HEK293 (cell line): Measurements from ENCODE around the gene GALNT8.

Experiments used
- TCF7L2 ChIP-seq: IDR thresholded peaks from 2 replicates; pipeline ENCODE4 v1.6.1; 2011; ENCODE audit warnings: low read depth, mild to moderate bottlenecking, inconsistent platforms, low read length, moderate library complexity, borderline replicate concordance
- ZBTB8A ChIP-seq: fragments of 450-650 bp; formaldehyde crosslinking; IDR thresholded peaks from 2 replicates; pipeline ENCODE4 v1.5.1; 2016; ENCODE audit warnings: missing biosample characterization, missing genetic modification characterization
- ZNF175 ChIP-seq: fragments of 450-650 bp; formaldehyde crosslinking; IDR thresholded peaks from 2 replicates; pipeline ENCODE4 v1.5.1; 2016; ENCODE audit warnings: missing biosample characterization, missing genetic modification characterization
- ZNF747 ChIP-seq: fragments of 450-650 bp; formaldehyde crosslinking; IDR thresholded peaks from 2 replicates; pipeline ENCODE4 v1.5.1; 2016; ENCODE audit warnings: missing biosample characterization, missing genetic modification characterization
- TF ChIP-seq, protein P1 (sequence below): fragments of 450-650 bp; formaldehyde crosslinking; IDR thresholded peaks from 2 replicates; pipeline ENCODE4 v1.5.1; 2016; ENCODE audit warnings: missing biosample characterization, missing genetic modification characterization

- TF ChIP-seq, protein P1, sequence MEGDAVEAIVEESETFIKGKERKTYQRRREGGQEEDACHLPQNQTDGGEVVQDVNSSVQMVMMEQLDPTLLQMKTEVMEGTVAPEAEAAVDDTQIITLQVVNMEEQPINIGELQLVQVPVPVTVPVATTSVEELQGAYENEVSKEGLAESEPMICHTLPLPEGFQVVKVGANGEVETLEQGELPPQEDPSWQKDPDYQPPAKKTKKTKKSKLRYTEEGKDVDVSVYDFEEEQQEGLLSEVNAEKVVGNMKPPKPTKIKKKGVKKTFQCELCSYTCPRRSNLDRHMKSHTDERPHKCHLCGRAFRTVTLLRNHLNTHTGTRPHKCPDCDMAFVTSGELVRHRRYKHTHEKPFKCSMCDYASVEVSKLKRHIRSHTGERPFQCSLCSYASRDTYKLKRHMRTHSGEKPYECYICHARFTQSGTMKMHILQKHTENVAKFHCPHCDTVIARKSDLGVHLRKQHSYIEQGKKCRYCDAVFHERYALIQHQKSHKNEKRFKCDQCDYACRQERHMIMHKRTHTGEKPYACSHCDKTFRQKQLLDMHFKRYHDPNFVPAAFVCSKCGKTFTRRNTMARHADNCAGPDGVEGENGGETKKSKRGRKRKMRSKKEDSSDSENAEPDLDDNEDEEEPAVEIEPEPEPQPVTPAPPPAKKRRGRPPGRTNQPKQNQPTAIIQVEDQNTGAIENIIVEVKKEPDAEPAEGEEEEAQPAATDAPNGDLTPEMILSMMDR = no peak
- no peak for TF ChIP-seq ZBTB8A (tag by site-specific recombination)
- TF ChIP-seq TCF7L2 = no peak
- no peak for TF ChIP-seq ZNF175 (tag by site-specific recombination)
- no peak for TF ChIP-seq ZNF747 (tag by site-specific recombination)
Observed at GRCh38 chr12:4679711-4680110, 40.5 kb upstream of the GALNT8 start.
